B cell (primary cell): Measurements from ENCODE around the gene RIPPLY1. TPM values are rescaled to one million over a fixed set of nuclear protein-coding genes. Genes with fewer than 3 reads are reported as not detected.

Experiments used
- ATAC-seq: fragments of 200-7000 bp; cut with Tn5 transposase; one replicate; pipeline ENCODE4 v1.10.0; 2021; ENCODE audit warnings: low read depth, mild to moderate bottlenecking, moderate number of reproducible peaks, moderate library complexity
- CTCF ChIA-PET: fragments of 350-600 bp; sonication (Branson Sonifier 250); formaldehyde crosslinking; loops from one replicate; lab custom pipeline; 2021; ENCODE audit warnings: antibody characterized with exemption, inconsistent platforms; lab: Charles Lee
- POLR2A ChIA-PET: fragments of 350-600 bp; sonication (Branson Sonifier 250); formaldehyde crosslinking; loops from one replicate; lab custom pipeline; 2021; ENCODE audit warnings: antibody characterized with exemption; lab: Charles Lee
- DNase-seq: peaks from one replicate; pipeline ENCODE4 v3.0.0; 2013
- H2AFZ ChIP-seq: 2 replicates; pipeline ENCODE4 v1.6.1; 2012; ENCODE audit warnings: mild to moderate bottlenecking, low read depth, low read length; ENCODE audit not compliant: insufficient read depth, poor library complexity, severe bottlenecking
- H3K27ac ChIP-seq, 2 donors: 1 replicate in 1 of 2; 2 replicates in 1 of 2; pipeline ENCODE4 v1.5.1; 2012 to 2013; ENCODE audit warnings: low read length in 2 of 2, mild to moderate bottlenecking in 2 of 2, moderate library complexity in 1 of 2
- H3K27me3 ChIP-seq, 4 experiments: fragments of 200-600 bp in 1 of 4; sonication (generic) in 1 of 4; replicated peaks in 1 of 4; 1 replicate in 2 of 4; 2 replicates in 2 of 4; pipeline versions ENCODE4 v1.6.1 to v1.7.0; 2013 to 2016; ENCODE audit warnings: low read length in 3 of 4, mild to moderate bottlenecking in 2 of 4, mixed read lengths in 1 of 4, moderate library complexity in 1 of 4; ENCODE audit not compliant: insufficient read depth in 4 of 4, control insufficient read depth in 3 of 4; ENCODE audit errors: control extremely low read depth in 1 of 4
- H3K36me3 ChIP-seq, 2 experiments: replicated peaks in 1 of 2; 1 replicate in 1 of 2; 2 replicates in 1 of 2; pipeline versions ENCODE4 v1.6.1 to v1.7.1; 2013; ENCODE audit warnings: low read length in 1 of 2; ENCODE audit not compliant: insufficient read depth in 2 of 2, control insufficient read depth in 1 of 2; ENCODE audit errors: control extremely low read depth in 1 of 2, extremely low read depth in 1 of 2
- H3K4me1 ChIP-seq, 2 donors: fragments of 200-600 bp in 1 of 2; sonication (generic) in 1 of 2; 1 replicate in 1 of 2; 2 replicates in 1 of 2; pipeline versions ENCODE4 v1.5.1 to v1.6.1; 2013 to 2017; ENCODE audit warnings: low read length in 2 of 2; ENCODE audit not compliant: control insufficient read depth in 2 of 2, insufficient read depth in 2 of 2
- H3K4me2 ChIP-seq: replicated peaks from 2 replicates; pipeline ENCODE3; 2012; ENCODE audit warnings: mild to moderate bottlenecking, low read depth, low read length; ENCODE audit not compliant: poor library complexity, severe bottlenecking
- H3K4me3 ChIP-seq, 5 experiments: fragments of 200-600 bp in 1 of 5; sonication (generic) in 1 of 5; 1 replicate in 3 of 5; 2 replicates in 2 of 5; pipeline versions ENCODE4 v1.5.1 to v1.7.0; 2011 to 2016; ENCODE audit warnings: low read length in 4 of 5, mild to moderate bottlenecking in 4 of 5, low read depth in 2 of 5, control low read depth in 1 of 5, moderate library complexity in 1 of 5; ENCODE audit not compliant: insufficient read depth in 1 of 5; ENCODE audit errors: control extremely low read depth in 1 of 5, extremely low read depth in 1 of 5
- H3K79me2 ChIP-seq: fragments of 200-600 bp; sonication (generic); one replicate; pipeline ENCODE4 v1.6.0; 2016; ENCODE audit warnings: low read length; ENCODE audit not compliant: control insufficient read depth, insufficient read depth
- H3K9ac ChIP-seq: fragments of 200-600 bp; sonication (generic); 2 replicates; pipeline ENCODE4 v1.6.1; 2017; ENCODE audit warnings: mild to moderate bottlenecking, low read length, moderate library complexity
- H3K9me3 ChIP-seq, 3 donors: one replicate each; pipeline versions ENCODE4 v1.6.1 to v1.7.1; 2013; ENCODE audit warnings: low read length in 2 of 3; ENCODE audit not compliant: control insufficient read depth in 2 of 3, insufficient read depth in 1 of 3; ENCODE audit errors: control extremely low read depth in 1 of 3
- H4K20me1 ChIP-seq: 2 replicates; pipeline ENCODE4 v1.6.0; 2012; ENCODE audit warnings: mild to moderate bottlenecking, low read length; ENCODE audit not compliant: insufficient read depth, control insufficient read depth, poor library complexity, severe bottlenecking
- H3K27ac Mint-ChIP-seq: one replicate; pipeline ENCODE4 v1.8.0; 2021; ENCODE audit warnings: mixed read lengths
- H3K27me3 Mint-ChIP-seq: one replicate; pipeline ENCODE4 v1.8.0; 2021; ENCODE audit warnings: mixed read lengths
- H3K4me1 Mint-ChIP-seq: one replicate; pipeline ENCODE4 v1.8.0; 2021; ENCODE audit warnings: mixed read lengths
- H3K4me3 Mint-ChIP-seq: one replicate; pipeline ENCODE4 v1.8.0; 2021; ENCODE audit warnings: mixed read lengths
- H3K9me3 Mint-ChIP-seq: one replicate; pipeline ENCODE4 v1.8.0; 2022; ENCODE audit warnings: mixed read lengths; ENCODE audit not compliant: insufficient read depth
- CTCF ChIP-seq: fragments of 200-600 bp; IDR thresholded peaks from one replicate; pipeline ENCODE4 v1.8.0; 2022; ENCODE audit warnings: antibody characterized with exemption, mild to moderate bottlenecking
- EZH2 ChIP-seq: IDR thresholded peaks from 2 replicates; pipeline ENCODE4 v1.6.1; 2012; ENCODE audit warnings: borderline replicate concordance, low read depth, mild to moderate bottlenecking, moderate library complexity, low read length; ENCODE audit not compliant: insufficient read depth, poor library complexity, severe bottlenecking
- WGBS: methylation state at CpG from one replicate; pipeline ENCODE4 v1.1.5; 2013; ENCODE audit warnings: missing lambda C conversion rate; ENCODE audit not compliant: insufficient coverage; 5-methylcytosine and 5-hydroxymethylcytosine counted together
- intact Hi-C: fragments of 100-400 bp; cut with micrococcal nuclease; formaldehyde crosslinking; loops from one replicate; pipeline ENCODE4 v1.10.0; 2022
- polyA plus RNA-seq: library from polyadenylated mRNA; depleted of rRNA; stranded (reverse); fragments of >200 nt; gene quantifications from 2 replicates; pipeline ENCODE4 v1.2.3, GENCODE V29; 2012
- total RNA-seq, 2 donors: library from RNA; stranded (reverse); fragments of 120-200 nt in 1 of 2; gene quantifications; 1 replicate in 1 of 2; 2 replicates in 1 of 2; pipeline versions ENCODE4 v1.2.3 to v1.2.4, GENCODE V29; 2013 to 2022

The RIPPLY1 gene
- total and polyA plus RNA-seq, 2 donors (not counting 1 experiment from before 2014, with no cell fraction given) = not detected

- H3K4me3 ChIP-seq = no peak overlapping the region
- H4K20me1 ChIP-seq = no peaks in the 10 kb centered on the region
- DNase-seq (no peak), ATAC-seq (no peak)
- no peak overlapping the region for H3K9ac ChIP-seq
- H2AFZ ChIP-seq = no peak overlapping the region
- no peak overlapping the region for H3K4me2 ChIP-seq
- TF ChIP-seq EZH2 (no peak), CTCF (no peak)
- ChIA-PET POLR2A (no interaction called here), CTCF (no interaction called here)
- Mint-ChIP-seq H3K9me3 (no peaks in the 10 kb centered on the region), H3K27ac (no peak overlapping the region), H3K4me1 (no peaks in the 10 kb centered on the region), H3K27me3 (no peaks in the 10 kb centered on the region), H3K4me3 (no peak overlapping the region)
- intact Hi-C loops = no loop called here
- no peaks in the 10 kb centered on the region for H3K9me3 ChIP-seq
- H3K27ac ChIP-seq = no peak overlapping the region
- 95% methylated on average over 8 of the region's 9 CpGs for whole genome bisulfite sequencing
- H3K36me3 ChIP-seq = no peaks in the 10 kb centered on the region
- H3K27me3 ChIP-seq = no peaks in the 10 kb centered on the region
- no peaks in the 10 kb centered on the region for H3K4me1 ChIP-seq
- no peaks in the 10 kb centered on the region for H3K79me2 ChIP-seq
These were observed 39.4 kb downstream of the RIPPLY1 start for GRCh38 chrX:106863697-106864096.

GRCh38 chrX:106862972-106863688 is 40.0 kb downstream of the RIPPLY1 start:
- H3K27ac Mint-ChIP-seq = no peak overlapping the region
- no peak overlapping the region for H3K4me3 Mint-ChIP-seq
- no peaks in the 10 kb centered on the region for H3K27me3 Mint-ChIP-seq
- no peaks in the 10 kb centered on the region for H3K9me3 Mint-ChIP-seq
- Histone ChIP-seq H3K27me3 (no peaks in the 10 kb centered on the region), H4K20me1 (no peaks in the 10 kb centered on the region), H3K9me3 (no peaks in the 10 kb centered on the region), H2AFZ (no peak overlapping the region), H3K27ac (no peak overlapping the region), H3K79me2 (no peaks in the 10 kb centered on the region), H3K4me2 (no peak overlapping the region), H3K36me3 (no peaks in the 10 kb centered on the region), H3K4me3 (no peak overlapping the region), H3K9ac (no peak overlapping the region), H3K4me1 (no peaks in the 10 kb centered on the region)
- peak; percentile 3 for DNase-seq
- H3K4me1 Mint-ChIP-seq = no peaks in the 10 kb centered on the region
- CTCF ChIA-PET = no interaction called here
- TF ChIP-seq EZH2 = no peak
- peak; percentile 26 for TF ChIP-seq CTCF
- no peak for ATAC-seq
- intact Hi-C loops = no loop called here
- POLR2A ChIA-PET = no interaction called here
- 82% methylated on average over 12 of the region's 13 CpGs for WGBS
